ENCODE data around the gene PSME1. TPM values are rescaled to one million over a fixed set of nuclear protein-coding genes. Genes with fewer than 3 reads are reported as not detected.
"Not testable (repeated sequence)": the region's sequence is repeated elsewhere in the genome, so short reads cannot be mapped to it uniquely, and the experiment has no call there.

PSME1 gene
- total RNA-seq, 2 donors from 2014 or later: 61.2 to 84.5 TPM

DNA sequence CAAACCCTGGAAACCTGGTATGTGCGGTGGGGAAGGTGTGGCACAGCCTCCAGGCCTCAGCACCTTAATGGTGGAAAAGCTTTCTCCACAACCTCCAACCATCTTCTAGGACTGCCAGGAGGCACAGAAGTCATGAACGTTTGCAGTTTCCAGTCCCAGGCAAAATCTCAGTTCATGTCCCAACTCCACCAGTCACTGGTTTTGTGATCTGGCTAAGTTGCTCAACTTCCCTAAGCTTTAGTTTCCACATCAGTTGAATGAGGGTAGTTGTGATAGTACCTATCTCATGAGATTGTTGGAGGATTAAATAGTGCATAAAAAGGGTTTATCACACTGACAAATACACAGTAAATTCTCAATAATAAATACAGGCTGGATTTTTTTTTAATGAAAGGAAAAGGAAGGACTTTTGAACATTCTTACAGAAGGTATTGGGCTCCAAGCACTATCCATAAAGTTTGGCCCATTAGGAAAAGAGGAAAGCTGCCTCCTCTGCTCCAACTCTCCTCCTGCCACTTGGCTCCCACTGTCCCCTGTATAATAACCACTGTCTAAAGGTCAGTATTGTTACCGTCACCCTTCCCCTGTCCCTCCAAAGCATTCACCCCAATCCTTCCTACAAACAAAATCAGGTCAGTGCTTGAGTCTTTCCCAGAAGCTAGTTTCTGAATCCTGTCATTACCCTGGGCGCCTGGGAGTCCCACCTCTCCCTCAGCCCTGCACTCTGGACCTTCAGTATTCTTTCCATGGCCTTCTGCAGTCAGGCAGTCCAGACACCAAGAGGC is 35.6 kb upstream of the PSME1 start:
- DNase-seq (ENCODE audit: low spot score) (no peak), ATAC-seq (ENCODE audit: insufficient number of reproducible peaks, low FRiP score, low read depth) (no peak)
- peaks cover 0 to 5% of the 10 kb centered on the region in 2 donors for H3K4me1 ChIP-seq (ENCODE audit: control insufficient read depth in 1 of 2, low read depth in 2 of 2)
- no peaks in the 10 kb centered on the region for H3K36me3 ChIP-seq
- no peak overlapping the region for H3K4me3 ChIP-seq
- no peak overlapping the region for H3K27ac ChIP-seq
- no peaks in the 10 kb centered on the region for H3K27me3 ChIP-seq (replicated peaks; ENCODE audit: insufficient read depth)
- no peak for TF ChIP-seq CTCF (IDR thresholded peaks at IDR 0.05)
- no peaks in the 10 kb centered on the region for H3K9me3 ChIP-seq

DNA sequence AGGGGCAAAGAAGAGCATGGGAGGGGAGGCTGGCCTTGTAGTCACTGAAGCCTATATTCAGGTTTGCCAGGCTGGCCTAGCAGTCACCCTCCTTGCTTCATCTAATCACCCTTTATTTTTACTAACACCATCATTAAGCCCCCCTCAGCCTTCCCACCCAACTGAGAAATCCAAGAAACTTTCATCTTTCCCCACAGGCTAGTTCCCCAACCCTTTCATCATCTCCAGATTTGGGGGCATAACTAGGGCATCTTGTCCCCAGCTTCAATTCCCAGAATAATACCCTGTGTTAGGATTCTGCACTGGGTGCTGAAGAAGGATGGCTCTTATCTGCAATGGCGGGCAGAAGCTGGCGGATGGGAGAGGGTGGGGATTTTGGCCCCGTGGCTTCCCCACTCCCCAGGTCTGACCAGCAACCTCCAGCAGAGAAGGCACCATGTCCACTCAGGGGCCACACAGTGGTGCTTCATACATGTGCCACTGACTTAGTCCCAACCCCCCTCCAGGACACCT is 35.0 kb upstream of the PSME1 start:
- Histone ChIP-seq H3K27me3 (replicated peaks; ENCODE audit: insufficient read depth) (no peaks in the 10 kb centered on the region), H3K27ac (no peak overlapping the region), H3K4me3 (no peak overlapping the region), H3K4me1 (ENCODE audit: control insufficient read depth in 1 of 2, low read depth in 2 of 2) (no peaks in the 10 kb centered on the region), H3K9me3 (no peaks in the 10 kb centered on the region), H3K36me3 (no peaks in the 10 kb centered on the region)
- DNase-seq (ENCODE audit: low spot score) (no peak), ATAC-seq (ENCODE audit: insufficient number of reproducible peaks, low FRiP score, low read depth) (no peak)
- no peak for TF ChIP-seq CTCF (IDR thresholded peaks at IDR 0.05)

GRCh38 chr14:24102357-24103048 is 33.5 kb upstream of the PSME1 start:
- H3K27me3 ChIP-seq (replicated peaks; ENCODE audit: insufficient read depth): no peaks in the 10 kb centered on the region
- no peak overlapping the region for H3K27ac ChIP-seq
- no peak for TF ChIP-seq CTCF (IDR thresholded peaks at IDR 0.05)
- DNase-seq (ENCODE audit: low spot score) (no peak), ATAC-seq (ENCODE audit: insufficient number of reproducible peaks, low FRiP score, low read depth) (no peak)
- no peaks in the 10 kb centered on the region for H3K36me3 ChIP-seq
- no peaks in the 10 kb centered on the region for H3K4me1 ChIP-seq (ENCODE audit: control insufficient read depth in 1 of 2, low read depth in 2 of 2)
- no peaks in the 10 kb centered on the region for H3K9me3 ChIP-seq
- no peak overlapping the region for H3K4me3 ChIP-seq

DNA sequence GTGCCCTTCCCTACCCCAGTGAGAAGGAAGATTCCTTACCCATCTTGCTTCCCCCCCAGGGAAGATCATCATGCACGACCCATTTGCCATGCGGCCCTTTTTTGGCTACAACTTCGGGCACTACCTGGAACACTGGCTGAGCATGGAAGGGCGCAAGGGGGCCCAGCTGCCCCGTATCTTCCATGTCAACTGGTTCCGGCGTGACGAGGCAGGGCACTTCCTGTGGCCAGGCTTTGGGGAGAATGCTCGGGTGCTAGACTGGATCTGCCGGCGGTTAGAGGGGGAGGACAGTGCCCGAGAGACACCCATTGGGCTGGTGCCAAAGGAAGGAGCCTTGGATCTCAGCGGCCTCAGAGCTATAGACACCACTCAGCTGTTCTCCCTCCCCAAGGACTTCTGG is 32.5 kb upstream of the PSME1 start:
- no peaks in the 10 kb centered on the region for H3K27me3 ChIP-seq (replicated peaks; ENCODE audit: insufficient read depth)
- no peak overlapping the region for H3K4me3 ChIP-seq
- H3K27ac ChIP-seq: no peak overlapping the region
- no peaks in the 10 kb centered on the region for H3K4me1 ChIP-seq (ENCODE audit: control insufficient read depth in 1 of 2, low read depth in 2 of 2)
- no peaks in the 10 kb centered on the region for H3K36me3 ChIP-seq
- H3K9me3 ChIP-seq: no peaks in the 10 kb centered on the region
- TF ChIP-seq CTCF (IDR thresholded peaks at IDR 0.05): no peak
- DNase-seq (ENCODE audit: low spot score) (no peak), ATAC-seq (ENCODE audit: insufficient number of reproducible peaks, low FRiP score, low read depth) (no peak)

DNA sequence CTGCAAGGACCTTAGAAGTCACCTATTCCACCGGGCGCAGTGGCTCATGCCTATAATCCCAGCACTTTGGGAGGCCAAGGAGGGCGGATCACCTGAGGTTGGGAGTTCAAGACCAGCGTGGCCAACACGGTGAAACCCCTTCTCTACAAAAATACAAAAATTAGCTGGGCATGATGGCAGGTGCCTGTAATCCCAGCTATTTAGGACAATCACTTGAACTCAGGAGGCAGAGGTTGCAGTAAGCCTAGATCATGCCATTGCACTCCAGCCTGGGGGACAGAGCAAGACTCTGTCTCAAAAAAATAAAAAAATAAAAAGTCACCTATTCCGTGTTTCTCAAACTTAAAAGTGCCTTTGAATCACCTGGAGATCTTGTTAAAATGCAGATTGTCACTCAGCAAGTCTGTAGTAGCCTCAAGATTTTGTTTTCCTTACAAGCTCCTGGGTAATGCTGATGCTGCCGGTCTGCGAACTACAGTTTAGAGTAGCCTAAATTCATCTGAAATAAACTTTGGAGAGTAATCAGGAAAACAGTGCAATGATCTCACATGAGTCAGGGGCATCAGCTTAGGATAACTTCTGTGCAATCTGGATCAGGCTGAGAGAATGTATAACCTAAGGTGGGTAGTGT is 30.3 kb upstream of the PSME1 start:
- not testable (repeated sequence) for H3K27me3 ChIP-seq (replicated peaks; ENCODE audit: insufficient read depth); H3K9me3 ChIP-seq; H3K36me3 ChIP-seq; H3K4me1 ChIP-seq (ENCODE audit: control insufficient read depth in 1 of 2, low read depth in 2 of 2); H3K4me3 ChIP-seq; DNase-seq (ENCODE audit: low spot score); ATAC-seq (ENCODE audit: insufficient number of reproducible peaks, low FRiP score, low read depth); H3K27ac ChIP-seq
